HG03575 (cell line): ENCODE results near the gene FAM53A.
"Not testable (repeated sequence)": the region's sequence is repeated elsewhere in the genome, so short reads cannot be mapped to it uniquely, and the experiment has no call there.

Experiments used
- ATAC-seq: cut with Tn5 transposase; IDR thresholded peaks from one replicate; pipeline ENCODE4 v1.9.1; 2021; ENCODE audit not compliant: unreplicated experiment, insufficient number of reproducible peaks, low FRiP score; ENCODE audit errors: extremely low read depth

FAM53A gene

DNA sequence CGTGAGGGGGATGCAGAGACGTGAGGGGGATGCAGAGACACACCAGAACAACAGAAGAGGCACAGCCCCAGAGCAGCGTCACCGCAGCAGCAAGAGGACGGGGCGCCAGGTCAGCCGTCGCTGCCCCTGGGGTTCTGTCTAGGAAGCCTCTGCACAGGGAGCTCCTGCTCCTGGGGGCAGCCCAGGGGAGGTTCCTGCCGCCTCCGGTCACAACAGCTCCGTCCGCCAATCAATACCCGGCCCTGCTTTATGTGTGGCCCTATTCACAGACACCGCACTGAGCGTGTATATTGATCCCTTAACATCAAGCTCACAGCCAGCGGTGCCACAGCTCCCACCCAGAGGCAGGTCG lies 69.6 kb downstream of the FAM53A start:
- ATAC-seq = no peak

GRCh38 chr4:1614049-1614448 lies 70.1 kb downstream of the FAM53A start:
- no peak for ATAC-seq

DNA sequence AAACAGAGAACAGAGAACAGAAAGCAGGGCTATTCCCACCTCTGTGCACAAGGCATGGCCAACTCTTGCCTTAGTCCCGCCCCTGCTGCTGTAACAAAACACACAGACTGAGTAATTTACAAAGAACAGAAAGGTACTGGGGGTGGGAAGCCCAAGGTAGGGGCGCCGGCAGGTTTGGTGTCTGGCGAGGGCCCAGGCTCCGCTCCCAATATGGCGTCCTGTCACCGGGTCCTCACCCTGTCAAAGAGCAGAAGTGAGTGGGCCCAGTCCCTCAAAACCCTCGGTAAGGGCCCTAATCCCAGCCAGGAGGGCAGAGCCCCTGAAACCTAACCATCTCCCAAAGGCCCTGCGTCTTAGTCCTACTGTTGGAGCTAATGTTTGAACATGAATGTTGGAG lies 71.0 kb downstream of the FAM53A start:
- ATAC-seq = no peak

DNA sequence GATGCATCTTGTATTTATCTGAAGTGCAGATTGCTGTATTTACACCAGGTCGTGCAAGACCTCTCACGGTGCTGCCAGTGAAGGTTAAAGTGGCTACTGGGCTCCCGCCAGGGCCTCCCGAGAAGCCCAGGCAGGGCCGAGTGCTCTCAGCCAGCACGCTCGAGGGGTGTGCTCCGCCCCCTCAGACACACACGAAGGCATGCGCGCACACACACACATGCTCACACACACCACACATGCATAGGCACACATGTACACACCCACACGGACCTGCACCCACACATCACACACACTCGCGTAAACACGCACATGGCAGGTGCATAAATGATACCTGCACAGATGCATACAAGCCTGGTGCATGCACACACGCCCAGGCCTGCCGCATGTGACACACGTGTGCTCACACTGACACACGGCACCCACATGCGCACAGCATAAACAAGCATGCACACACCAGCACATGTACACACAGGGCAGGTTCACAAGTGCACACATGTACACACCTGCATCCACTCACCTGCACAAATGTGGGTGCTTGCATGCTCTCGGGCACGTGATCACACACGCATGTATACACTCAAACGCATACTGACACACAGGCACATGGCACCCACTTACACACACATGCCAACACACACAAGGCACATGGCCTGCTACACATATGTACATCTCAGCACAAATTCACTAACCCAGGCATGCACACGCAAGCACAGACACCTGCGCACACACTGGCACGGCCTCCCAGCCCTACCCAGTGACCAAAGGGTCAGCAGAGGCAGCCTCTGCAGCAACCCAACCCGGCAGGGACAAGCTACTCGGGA lies 71.6 kb downstream of the FAM53A start:
- ATAC-seq = no peak

- no peak for ATAC-seq
These were observed 72.6 kb downstream of the FAM53A start for GRCh38 chr4:1611501-1611870.

GRCh38 chr4:1610791-1611500 lies 73.2 kb downstream of the FAM53A start:
- ATAC-seq = no peak

GRCh38 chr4:1609901-1610790 lies 74.0 kb downstream of the FAM53A start:
- ATAC-seq = no peak

DNA sequence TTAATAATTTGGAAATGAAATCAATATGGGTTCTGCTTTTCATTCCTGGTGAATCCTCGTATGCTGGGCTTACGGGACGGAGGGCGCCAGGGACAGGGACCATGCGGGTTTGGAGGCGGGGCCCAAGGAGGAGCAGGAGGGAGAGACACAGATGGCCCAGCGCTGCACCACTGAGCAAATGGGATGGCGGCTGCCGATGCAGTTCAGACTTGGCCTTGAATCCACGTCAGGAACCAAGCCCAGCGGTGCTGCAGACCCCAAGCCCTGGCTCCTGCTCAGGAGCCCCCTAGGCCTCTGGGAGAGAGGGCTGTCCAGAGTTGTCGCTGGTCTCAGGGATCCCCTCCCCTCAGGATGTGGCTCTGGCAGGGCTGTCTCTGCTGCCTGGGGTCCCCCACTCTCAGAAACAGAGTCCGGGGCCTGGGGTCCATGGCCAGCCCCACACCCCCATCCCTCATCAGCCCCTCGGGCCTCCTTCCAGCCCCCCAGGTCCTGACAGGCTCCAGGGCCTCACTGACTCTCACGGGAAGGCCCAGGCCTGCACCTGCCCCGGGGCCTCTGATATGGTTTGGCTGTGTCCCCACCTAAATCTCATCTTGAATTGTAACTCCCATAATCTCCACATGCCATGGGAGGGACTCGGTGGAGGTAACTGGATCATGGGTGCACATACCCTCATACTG lies 75.2 kb downstream of the FAM53A start:
- no peak for ATAC-seq

DNA sequence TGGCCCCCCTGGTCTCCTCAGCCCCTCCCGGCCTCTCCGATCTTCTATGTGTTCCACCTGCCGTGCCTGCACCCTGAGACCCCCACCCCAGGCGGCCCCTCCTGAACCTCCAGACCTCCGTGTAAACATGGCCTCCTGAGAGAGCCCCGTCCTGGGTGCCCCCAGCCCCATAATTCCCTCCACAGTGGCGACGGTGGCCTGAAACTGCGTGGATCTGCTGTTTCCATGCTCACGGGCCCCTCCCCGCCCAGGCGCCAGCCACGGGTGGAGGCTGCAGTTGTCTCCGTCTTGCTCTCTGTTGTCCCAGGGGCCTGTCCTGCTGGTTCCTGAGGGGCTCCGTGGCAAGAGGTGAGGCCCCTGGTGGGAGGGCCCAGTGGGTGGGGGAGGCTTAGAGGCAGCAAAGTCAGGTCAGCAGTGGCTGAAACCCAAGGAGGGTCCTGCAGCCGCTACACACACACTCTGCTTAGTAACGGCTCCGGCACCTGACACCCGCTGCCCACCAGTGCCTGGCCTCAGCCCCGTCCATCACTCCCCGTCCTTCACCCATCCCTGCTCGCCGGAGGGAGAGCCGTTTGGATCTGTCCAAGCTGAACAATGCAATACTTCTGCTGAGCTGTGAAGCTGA lies 75.8 kb downstream of the FAM53A start:
- ATAC-seq = no peak

DNA sequence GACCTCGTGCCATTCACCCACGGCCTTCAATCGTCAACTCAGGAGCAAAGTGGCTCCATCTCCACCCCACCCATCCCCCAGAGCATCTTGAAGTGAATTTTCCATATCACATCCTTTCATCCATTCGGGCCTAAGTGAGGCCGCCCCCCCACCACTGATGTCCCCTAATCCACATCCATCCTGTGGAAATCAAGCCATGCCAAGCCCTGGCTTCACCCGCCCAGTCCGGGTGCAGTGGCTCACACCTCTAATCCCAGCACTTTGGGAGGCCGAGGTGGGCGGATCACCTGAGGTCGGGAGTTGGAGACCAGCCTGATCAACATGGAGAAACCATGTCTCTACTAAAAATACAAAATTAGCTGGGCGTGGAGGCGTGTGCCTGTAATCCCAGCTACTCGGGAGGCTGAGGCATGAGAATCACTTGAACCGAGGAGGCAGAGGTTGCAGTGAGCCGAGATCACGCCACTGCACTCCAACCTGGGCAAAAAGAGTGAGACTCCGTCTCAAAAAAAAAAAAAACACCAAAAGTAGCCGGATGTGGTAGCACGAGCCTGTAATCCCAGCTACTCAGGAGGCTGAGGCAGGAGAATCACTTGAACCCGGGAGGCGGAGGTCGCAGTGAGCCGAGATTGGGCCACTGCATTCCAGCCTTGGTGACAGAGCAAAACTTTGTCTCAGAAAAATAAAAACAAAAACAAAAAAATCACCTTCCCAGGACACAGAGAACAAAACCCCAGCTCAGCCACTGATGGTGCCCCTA lies 76.5 kb downstream of the FAM53A start:
- not testable (repeated sequence) for ATAC-seq

DNA sequence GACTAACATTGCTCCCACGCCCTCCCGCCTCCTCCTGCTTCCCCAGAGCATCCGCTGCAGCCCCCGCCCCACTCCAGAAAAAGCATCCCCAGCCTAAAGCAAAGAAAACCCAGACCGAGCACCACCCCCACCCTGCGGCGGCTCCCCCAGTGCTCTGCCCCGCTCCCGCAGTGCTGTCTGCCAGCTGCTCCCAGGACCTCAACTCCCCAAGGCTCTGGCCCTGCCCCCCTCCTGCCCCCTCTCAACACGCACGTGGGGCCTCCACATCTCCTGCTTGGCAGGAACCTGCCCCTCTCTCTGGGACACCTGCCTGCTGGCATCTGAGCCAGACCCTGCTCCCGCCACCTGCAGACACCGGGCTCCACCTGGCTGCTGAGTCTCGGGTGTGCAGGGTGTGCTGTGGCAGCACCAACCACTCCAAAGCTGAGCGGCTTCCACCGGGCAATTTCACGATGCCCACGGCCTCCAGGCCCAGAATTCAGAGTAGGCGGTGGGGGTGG lies 79.4 kb downstream of the FAM53A start:
- no peak for ATAC-seq

DNA sequence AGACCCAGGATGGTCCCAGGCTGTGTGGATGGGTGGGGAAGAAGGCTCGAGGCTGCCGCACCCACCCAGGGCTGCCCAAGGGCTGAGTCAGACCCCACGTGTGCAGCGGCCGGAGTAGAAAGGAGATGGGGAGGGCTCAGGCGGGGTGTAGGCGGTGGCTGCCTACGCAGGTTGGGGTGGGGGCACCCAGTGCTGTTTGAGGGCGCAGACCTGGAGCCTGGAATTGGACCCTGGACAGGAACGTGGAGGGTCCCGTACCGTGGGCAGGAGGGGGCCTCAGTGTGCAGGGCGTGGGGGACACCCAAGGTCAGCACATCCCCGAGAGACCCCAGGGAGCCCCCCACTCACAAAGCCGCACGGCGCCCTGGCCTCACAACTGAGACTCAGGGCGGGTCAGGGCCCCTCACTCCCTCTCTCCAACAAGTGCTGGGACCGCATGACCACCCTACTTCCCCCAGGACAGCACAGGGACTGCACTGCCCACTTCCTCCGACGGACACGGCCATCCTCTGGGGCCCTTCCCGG lies 79.9 kb downstream of the FAM53A start:
- no peak for ATAC-seq

- ATAC-seq = no peak
These were observed 80.5 kb downstream of the FAM53A start for GRCh38 chr4:1603413-1604135.

- no peak for ATAC-seq
These were observed 81.3 kb downstream of the FAM53A start for GRCh38 chr4:1602655-1603412.

- no peak for ATAC-seq
These were observed 82.1 kb downstream of the FAM53A start for GRCh38 chr4:1601852-1602654.

GRCh38 chr4:1601533-1601835 lies 82.6 kb downstream of the FAM53A start:
- ATAC-seq = no peak
